ENCODE data around the gene SH3BP4.

- TF ChIP-seq CTCF (IDR thresholded peaks at IDR 0.05) (no peak), EZH2 (IDR thresholded peaks at IDR 0.05; ENCODE audit: borderline replicate concordance, insufficient read depth, low read depth, low read length, poor library complexity, severe bottlenecking) (no peak)
Observed at GRCh38 chr2:235048549-235048948, 96.7 kb downstream of the SH3BP4 start.
